Measurements from ENCODE around the gene PTPRH. TPM values are rescaled to one million over a fixed set of nuclear protein-coding genes. Genes with fewer than 3 reads are reported as not detected.

PTPRH gene
- total RNA-seq, 3 donors from 2014 or later (not counting 1 experiment from before 2014, with no cell fraction given), result 0.45 TPM; not detected in 2

GRCh38 chr19:55245236-55245904, 36.1 kb upstream of the PTPRH start:
- Histone ChIP-seq H3K4me1 (ENCODE audit: control insufficient read depth, insufficient read depth, low read length) (peaks cover 37% of the 10 kb centered on the region), H3K27ac (ENCODE audit: low read length) (no peak overlapping the region), H3K4me3 (ENCODE audit: low read length) (no peak overlapping the region), H3K36me3 (ENCODE audit: control insufficient read depth, insufficient read depth, low read length) (peaks cover 65% of the 10 kb centered on the region), H3K27me3 (ENCODE audit: control insufficient read depth, insufficient read depth, low read length) (no peaks in the 10 kb centered on the region), H3K9me3 (ENCODE audit: control insufficient read depth, insufficient read depth, low read length) (no peaks in the 10 kb centered on the region)
- 95% methylated on average over 23 of the region's 23 CpGs for WGBS (ENCODE audit: insufficient coverage)
- no peak for DNase-seq
- TF ChIP-seq, protein P1, sequence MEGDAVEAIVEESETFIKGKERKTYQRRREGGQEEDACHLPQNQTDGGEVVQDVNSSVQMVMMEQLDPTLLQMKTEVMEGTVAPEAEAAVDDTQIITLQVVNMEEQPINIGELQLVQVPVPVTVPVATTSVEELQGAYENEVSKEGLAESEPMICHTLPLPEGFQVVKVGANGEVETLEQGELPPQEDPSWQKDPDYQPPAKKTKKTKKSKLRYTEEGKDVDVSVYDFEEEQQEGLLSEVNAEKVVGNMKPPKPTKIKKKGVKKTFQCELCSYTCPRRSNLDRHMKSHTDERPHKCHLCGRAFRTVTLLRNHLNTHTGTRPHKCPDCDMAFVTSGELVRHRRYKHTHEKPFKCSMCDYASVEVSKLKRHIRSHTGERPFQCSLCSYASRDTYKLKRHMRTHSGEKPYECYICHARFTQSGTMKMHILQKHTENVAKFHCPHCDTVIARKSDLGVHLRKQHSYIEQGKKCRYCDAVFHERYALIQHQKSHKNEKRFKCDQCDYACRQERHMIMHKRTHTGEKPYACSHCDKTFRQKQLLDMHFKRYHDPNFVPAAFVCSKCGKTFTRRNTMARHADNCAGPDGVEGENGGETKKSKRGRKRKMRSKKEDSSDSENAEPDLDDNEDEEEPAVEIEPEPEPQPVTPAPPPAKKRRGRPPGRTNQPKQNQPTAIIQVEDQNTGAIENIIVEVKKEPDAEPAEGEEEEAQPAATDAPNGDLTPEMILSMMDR (IDR thresholded peaks at IDR 0.05), result no peak
- H3K27ac Mint-ChIP-seq, result peak overlapping the region in 1 of 2 donors; percentile 31
- H3K27me3 Mint-ChIP-seq (ENCODE audit: low read depth in 2 of 2), result no peaks in the 10 kb centered on the region
- H3K4me3 Mint-ChIP-seq, result no peak overlapping the region
- H3K9me3 Mint-ChIP-seq, result no peaks in the 10 kb centered on the region
- ATAC-seq, result no peak
- intact Hi-C loops (cut with micrococcal nuclease), result no loop called here
- H3K36me3 Mint-ChIP-seq, result peaks cover 7% of the 10 kb centered on the region
- H3K4me1 Mint-ChIP-seq, result peaks cover 16 to 29% of the 10 kb centered on the region in 2 donors

- WGBS (ENCODE audit: insufficient coverage), result 97% methylated on average over 12 of the region's 12 CpGs
- DNase-seq (no peak), ATAC-seq (no peak)
- H3K9me3 Mint-ChIP-seq, result no peaks in the 10 kb centered on the region
- TF ChIP-seq, protein P1 (IDR thresholded peaks at IDR 0.05), result no peak
- Histone ChIP-seq H3K27me3 (ENCODE audit: control insufficient read depth, insufficient read depth, low read length) (no peaks in the 10 kb centered on the region), H3K4me3 (ENCODE audit: low read length) (no peak overlapping the region), H3K4me1 (ENCODE audit: control insufficient read depth, insufficient read depth, low read length) (peaks cover 26% of the 10 kb centered on the region), H3K9me3 (ENCODE audit: control insufficient read depth, insufficient read depth, low read length) (no peaks in the 10 kb centered on the region), H3K36me3 (ENCODE audit: control insufficient read depth, insufficient read depth, low read length) (peaks cover 73% of the 10 kb centered on the region), H3K27ac (ENCODE audit: low read length) (no peak overlapping the region)
- peaks cover 15 to 26% of the 10 kb centered on the region in 2 donors for H3K4me1 Mint-ChIP-seq
- H3K27me3 Mint-ChIP-seq (ENCODE audit: low read depth in 2 of 2), result no peaks in the 10 kb centered on the region
- intact Hi-C loops (cut with micrococcal nuclease), result no loop called here
- no peak overlapping the region for H3K27ac Mint-ChIP-seq
- H3K4me3 Mint-ChIP-seq, result no peak overlapping the region
- peaks cover 7% of the 10 kb centered on the region for H3K36me3 Mint-ChIP-seq
Observed at GRCh38 chr19:55244004-55244680, 34.8 kb upstream of the PTPRH start.

- Histone ChIP-seq H3K9me3 (ENCODE audit: control insufficient read depth, insufficient read depth, low read length) (no peaks in the 10 kb centered on the region), H3K4me3 (ENCODE audit: low read length) (no peak overlapping the region), H3K27ac (ENCODE audit: low read length) (no peak overlapping the region), H3K27me3 (ENCODE audit: control insufficient read depth, insufficient read depth, low read length) (no peaks in the 10 kb centered on the region), H3K36me3 (ENCODE audit: control insufficient read depth, insufficient read depth, low read length) (peaks cover 89% of the 10 kb centered on the region), H3K4me1 (ENCODE audit: control insufficient read depth, insufficient read depth, low read length) (peaks cover 11% of the 10 kb centered on the region)
- no peak for ATAC-seq
- H3K27ac Mint-ChIP-seq, result peak overlapping the region in 1 of 2 donors; percentile 27
- no peak for DNase-seq
- WGBS (ENCODE audit: insufficient coverage), result 96% methylated on average over 7 of the region's 7 CpGs
- H3K4me1 Mint-ChIP-seq, result peaks cover 5 to 10% of the 10 kb centered on the region in 2 donors
- H3K36me3 Mint-ChIP-seq, result peaks cover 7% of the 10 kb centered on the region
- H3K9me3 Mint-ChIP-seq, result no peaks in the 10 kb centered on the region
- TF ChIP-seq, protein P1 (IDR thresholded peaks at IDR 0.05), result no peak
- no peak overlapping the region for H3K4me3 Mint-ChIP-seq
- H3K27me3 Mint-ChIP-seq (ENCODE audit: low read depth in 2 of 2), result no peaks in the 10 kb centered on the region
- intact Hi-C loops (cut with micrococcal nuclease), result no loop called here
Observed at GRCh38 chr19:55242517-55242916, 33.2 kb upstream of the PTPRH start.
